Non-pigmented ciliary epithelial cell (primary cell): ENCODE results near the gene GAL3ST3.
"Not testable (repeated sequence)": the region's sequence is repeated elsewhere in the genome, so short reads cannot be mapped to it uniquely, and the experiment has no call there.

Source experiments
- DNase-seq: peaks from one replicate; pipeline ENCODE4 v3.0.0-alpha.2; 2010; ENCODE audit warnings: low read depth

Gene GAL3ST3

DNA sequence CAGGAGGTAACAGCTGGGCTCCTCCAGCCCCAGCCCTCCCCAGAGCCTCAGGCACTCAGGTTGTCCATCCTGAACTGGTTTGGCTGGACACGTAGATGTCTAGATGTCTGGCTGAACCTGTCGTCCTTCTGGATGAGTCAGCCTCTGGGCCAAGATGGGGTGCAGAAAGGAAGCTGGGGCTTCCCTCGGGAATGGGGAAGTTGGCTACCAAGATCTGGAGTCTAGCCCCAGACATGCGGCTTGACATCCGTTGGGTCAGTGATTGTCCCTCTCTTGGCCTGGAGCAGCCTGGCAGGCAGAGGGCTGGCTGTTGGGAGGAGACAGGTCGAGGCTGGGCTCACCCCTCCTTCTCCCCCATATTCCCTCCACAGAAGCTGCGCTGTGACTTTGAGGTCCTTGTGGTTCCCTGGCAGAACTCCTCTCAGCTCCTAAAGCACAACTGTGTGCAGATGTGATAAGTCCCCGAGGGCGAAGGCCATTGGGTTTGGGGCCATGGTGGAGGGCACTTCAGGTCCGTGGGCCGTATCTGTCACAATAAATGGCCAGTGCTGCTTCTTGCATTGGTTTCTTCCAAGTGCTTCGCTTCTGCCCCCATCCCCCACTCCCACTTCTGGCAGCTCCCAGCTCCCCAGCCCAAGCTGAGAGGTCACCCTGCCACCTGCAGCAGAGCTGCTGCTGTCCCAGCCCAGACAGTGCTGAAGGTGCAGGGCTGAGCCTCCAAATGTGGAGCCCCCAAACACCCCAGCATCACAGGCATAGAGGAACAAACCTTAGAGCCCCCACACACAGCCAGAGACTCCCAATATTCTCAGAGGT is 35.8 kb downstream of the GAL3ST3 start:
- DNase-seq = no peak

DNA sequence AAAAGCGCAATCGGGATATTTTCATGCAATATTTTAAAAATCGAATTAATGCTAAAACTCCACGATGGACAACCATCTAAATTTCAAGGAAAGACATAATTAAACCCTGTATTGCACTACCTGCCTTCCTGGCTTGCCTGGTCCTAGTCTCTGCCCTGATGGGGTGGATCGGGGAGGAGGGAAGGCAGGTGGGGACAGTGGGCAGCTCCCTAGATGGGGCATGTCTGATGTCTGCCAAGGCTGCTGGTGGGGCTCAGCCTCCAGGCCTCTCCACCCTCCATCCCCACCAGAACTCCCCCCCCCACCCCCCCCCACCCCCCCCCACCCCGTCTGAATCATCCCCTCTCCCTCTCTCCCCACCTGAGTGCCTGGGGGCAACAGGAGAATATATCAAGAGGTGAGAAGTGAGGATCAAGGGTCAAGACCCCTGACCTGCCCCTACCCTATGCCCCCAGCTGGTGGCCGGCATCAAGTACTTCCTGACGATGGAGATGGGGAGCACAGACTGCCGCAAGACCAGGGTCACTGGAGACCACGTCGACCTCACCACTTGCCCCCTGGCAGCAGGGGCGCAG is 36.5 kb downstream of the GAL3ST3 start:
- DNase-seq = no peak

DNA sequence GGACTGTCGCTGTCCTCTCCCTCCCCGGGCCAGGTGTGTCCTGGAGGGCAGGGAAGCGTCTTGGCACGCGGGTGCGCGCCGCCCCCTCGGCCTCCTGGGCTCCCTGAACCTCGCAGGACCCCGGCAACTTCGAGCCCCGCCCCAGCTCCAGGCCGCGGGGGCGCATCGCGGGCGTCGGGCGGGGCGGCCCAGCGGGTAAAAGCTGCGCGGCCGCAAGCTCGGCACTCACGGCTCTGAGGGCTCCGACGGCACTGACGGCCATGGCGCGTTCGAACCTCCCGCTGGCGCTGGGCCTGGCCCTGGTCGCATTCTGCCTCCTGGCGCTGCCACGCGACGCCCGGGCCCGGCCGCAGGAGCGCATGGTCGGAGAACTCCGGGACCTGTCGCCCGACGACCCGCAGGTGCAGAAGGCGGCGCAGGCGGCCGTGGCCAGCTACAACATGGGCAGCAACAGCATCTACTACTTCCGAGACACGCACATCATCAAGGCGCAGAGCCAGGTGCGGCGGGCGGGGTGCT is 37.1 kb downstream of the GAL3ST3 start, which contains the start of gene CST6:
CST6 (plus strand) TSS at position 224 of the 519 bp plus-strand sequence; CDS start at position 261, 37 bp downstream.
- DNase-seq = no peak

DNA sequence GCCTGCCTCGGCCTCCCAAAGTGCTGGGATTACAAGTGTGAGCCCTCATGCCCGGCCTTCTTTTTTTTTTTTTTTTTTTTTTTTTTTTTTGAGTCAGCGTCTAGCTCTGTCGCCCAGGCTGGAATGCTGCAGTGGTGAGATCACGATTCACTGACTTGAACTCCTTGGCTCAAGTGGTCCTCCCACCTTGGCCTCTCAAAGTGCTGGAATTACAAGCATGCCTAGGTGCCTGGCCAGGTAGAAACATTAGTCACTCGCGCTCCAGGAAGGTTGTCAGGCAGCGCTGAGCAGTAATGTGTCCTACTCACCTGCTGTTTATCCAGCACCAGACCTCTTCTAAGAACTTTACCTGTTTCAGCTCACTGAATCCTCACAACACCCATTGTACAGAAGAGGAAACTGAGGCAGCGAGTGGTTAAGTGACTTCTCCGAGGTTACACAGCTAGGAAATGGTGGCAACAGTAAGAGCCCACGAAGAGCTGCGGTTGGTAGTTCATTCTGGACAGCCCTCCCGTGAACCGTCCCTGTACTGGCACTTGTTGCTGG is 37.6 kb downstream of the GAL3ST3 start:
- no peak for DNase-seq

DNA sequence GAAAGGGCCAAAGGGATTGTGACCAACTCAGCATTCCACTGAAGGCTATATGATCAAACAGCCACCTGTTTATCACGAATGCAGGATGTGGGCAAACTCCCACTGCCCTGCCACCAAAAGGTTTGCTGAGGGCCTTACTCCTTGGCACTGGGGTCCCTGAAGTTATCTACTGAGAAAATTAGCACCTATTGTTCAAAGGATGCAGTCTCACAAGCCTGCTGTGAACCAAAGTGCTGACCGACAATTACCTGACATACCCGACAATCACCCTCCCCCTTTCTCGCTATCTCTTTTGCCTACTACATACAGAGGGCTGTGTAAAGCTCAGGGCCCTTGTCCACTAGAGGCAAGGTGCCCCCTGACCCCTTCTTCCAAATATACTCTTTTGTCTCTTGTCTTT is 38.9 kb downstream of the GAL3ST3 start:
- DNase-seq = not testable (repeated sequence)

DNA sequence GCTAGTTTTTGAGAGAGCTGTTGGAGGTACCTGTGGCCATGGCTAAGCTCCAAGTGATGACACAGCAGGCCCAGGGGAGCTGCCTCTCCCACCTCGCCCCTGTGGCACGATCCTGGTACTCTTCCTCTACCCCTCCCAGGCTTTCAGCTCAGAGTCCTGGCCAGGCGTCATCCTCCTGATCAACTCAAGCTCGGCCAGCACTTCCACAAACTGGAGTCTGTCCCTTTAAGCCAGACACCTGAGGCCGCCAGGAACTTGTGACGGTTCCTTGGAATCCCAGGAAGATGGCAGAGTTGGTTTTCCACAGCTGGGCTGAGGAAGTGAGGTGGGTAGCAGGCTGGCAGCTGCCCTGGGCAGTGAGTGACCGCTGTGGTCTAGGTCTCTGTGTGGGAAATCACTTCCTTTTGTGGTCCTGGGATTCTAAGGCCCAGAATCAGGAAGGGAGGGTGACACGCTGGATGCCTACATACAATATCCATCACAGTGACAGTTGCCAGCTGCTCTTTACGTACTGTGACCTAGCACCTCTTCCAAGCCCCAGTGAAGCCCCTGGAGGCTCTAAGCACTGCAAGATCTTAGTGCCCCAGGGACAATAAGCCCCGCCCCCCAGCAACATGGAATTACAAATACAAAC is 40.4 kb downstream of the GAL3ST3 start:
- no peak for DNase-seq

DNA sequence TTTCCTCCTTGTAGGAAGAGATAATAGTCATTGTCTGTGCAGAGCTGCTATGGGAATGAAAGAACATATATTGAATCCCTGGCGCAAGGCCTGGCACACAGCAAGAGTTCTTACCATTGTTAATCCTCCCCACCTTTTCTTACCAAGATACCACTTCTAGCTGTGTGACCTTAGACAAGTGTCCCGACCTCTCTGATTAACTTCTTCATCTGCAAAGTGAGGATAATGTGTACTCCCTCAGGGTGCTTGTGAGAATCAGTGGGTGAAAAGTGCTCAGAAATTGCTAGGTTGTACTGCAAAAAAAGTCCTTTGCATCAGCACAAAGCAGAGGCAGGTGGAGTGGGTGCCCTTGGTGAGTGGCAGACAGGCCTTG is 40.9 kb downstream of the GAL3ST3 start:
- DNase-seq = no peak

DNA sequence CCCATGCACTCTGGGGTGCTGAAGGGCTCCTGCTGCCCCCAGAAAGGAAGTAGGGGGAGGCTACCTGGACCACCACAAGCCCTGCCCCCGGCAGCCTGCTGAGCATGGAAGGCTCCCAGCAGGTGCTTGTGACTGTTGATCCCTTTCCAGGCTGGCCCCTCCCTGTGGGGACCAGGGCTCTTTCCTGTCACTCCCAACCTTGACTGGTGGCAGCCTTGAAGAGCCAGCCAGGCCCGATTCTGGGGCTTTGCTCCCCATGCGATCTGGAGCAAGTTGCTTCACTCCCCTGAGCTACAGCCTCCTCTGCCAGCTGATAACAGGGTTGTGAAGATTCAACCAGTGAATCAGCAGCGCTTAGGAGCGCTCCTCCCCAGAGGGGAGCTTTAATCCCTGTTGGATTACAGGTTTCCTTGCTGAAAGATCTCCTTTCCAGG is 41.7 kb downstream of the GAL3ST3 start:
- DNase-seq = no peak

DNA sequence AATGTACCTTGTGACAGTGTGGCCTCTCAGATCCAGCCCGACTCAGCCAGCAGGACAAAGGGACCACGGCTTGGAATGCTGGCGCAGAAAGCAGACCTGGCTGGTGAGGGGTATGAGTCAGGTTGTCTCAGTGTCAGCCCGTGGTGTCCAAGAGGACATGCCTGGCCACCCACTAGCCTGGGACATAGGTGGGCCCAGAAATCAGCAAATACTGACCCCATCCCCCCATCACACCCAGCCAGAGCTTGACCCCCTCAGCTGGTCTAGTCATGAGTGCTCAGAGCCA is 42.1 kb downstream of the GAL3ST3 start:
- DNase-seq = no peak

DNA sequence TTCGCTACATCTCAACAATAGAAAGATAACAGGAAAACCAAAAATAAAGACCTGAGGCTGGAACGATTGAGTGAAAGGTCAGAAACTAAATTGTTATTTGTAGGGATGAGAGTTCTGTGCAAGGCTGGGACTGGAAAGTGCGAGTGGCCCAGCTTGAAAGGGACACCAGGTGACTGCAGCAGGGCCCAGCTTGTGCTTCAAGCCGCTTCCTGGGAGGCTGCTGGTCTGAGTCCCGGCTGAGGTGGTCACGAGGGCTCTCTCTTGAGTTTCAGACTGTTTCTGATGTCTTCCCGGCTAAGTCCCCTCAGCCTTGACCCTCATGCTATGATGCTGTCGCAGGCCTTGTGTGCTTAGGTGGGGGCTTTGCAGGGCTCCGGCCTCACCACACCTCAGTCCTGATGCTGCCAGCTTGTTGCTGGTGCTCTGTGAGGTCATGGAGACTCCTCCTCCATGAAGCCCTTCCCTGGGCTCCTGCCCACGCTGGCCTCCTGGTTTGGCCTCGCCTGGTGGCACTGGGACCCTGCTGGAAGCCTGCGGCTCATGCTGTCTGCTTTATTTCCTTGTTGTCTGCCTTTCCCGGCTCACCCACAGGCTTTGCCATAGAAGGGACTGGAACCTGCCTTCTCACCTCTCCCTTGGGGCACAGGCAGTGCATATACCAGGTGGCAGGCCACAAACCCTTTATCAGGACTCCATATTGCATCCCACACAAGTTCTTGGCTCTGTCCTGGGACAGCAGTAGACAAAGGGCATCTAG is 42.6 kb downstream of the GAL3ST3 start:
- DNase-seq = no peak

DNA sequence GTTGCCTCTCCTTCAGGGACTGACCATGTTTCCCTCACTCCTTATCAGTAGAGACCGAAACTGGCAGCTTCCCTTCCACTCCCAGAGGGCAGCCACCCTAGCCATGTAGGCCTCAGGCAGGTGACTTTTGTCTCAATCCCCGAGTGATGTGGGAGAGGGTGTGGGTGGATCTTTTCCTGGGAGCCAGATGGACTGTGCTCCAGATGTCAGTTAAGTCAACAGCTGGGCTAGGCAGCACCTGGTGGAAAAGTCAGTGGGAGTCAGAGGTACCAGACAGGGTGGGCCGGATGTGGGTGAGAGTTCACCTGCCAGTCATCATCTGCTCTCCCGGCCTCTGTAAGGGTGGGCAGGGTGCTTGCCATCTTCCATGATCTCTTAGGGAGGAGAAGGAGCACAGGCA is 44.8 kb downstream of the GAL3ST3 start:
- DNase-seq = no peak

DNA sequence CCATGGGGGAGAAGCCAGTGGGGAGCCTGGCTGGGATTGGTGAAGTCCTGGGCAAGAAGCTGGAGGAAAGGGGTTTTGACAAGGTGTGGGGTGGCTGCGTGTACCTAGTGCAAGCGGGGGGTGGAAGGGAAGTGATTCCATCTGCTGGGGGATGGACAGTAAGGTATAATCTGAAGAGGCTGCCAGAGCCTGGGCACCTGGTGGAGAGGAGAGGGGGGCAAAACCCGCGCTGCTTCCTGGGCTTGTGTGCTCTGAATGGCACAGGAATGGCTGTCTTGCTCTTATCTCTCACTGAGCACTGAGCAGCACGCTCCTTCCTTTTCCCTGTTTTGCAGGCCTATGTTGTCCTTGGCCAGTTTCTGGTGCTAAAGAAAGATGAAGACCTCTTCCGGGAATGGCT is 45.7 kb downstream of the GAL3ST3 start:
- no peak for DNase-seq

DNA sequence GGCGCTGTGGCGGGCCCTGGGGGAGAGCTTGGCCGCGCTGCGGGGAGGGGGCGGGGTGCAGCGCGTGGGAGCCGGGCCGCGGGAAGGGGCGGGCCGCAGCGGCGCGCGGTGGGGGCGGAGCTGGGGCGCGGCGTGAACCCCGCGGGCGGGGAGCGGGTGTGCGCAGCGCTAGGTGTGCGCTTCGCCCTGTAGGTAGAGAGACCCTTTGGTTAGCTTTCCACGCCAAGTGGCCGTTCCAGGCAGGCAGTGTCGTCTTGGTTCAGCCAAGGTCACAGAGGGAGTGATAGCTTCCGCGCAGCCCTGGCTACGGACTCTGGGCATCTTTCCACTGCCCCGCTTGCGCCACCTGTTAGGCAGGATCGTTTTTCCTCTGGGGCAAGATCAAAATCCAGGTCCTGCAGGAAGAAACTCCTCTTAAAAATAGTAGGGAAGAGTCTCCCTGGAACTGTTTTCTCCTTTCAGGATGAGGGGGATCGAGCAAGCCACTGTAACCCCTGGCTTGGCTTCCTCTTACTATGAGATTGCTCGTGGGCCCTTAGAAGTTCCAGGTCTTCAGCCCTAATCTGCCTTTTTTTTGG is 46.2 kb downstream of the GAL3ST3 start:
- no peak for DNase-seq

DNA sequence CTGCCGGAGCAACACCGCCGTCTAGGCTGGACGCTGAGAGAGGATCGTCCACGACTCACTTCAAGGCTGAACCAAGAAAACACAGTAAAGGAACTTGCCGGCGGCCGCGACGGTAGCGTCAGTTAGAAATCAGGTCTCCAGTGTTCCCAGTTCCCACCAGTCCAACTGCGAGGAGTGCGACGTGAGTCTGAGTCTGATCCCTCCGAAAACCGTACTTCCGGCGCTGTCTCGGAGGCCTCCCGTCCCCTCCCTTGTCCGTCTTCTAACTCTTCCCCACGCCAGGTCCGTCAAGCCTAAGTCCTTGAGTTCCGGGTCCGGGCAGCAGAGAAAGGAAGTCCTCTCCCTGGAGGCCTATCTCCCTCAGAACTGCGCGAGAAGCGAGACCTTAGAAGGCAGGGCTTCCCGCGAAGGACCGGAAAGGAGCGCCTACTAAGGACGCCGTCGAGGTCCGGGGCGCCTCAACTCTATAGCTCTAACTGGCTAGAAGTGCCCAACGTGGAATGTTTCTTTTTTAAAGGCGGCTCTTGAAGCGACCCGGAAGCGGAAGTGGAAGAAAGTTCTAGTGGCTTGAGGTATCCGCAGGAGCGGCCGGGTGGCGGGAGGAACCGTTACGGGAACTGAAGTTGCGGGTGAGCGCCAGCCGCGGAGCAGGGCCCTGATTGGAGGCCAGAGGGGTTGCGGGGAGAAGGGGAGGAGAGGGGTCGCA is 46.9 kb downstream of the GAL3ST3 start, which contains the start of the genes BANF1 and EIF1AD:
BANF1 (plus strand) TSS at position 562 of the 706 bp plus-strand sequence. CDS start 748 bp downstream, outside the sequence.
EIF1AD (minus strand) TSS at position 216 of the 706 bp plus-strand sequence. CDS start 1,768 bp downstream, outside the sequence.
- DNase-seq = peak; percentile 92

DNA sequence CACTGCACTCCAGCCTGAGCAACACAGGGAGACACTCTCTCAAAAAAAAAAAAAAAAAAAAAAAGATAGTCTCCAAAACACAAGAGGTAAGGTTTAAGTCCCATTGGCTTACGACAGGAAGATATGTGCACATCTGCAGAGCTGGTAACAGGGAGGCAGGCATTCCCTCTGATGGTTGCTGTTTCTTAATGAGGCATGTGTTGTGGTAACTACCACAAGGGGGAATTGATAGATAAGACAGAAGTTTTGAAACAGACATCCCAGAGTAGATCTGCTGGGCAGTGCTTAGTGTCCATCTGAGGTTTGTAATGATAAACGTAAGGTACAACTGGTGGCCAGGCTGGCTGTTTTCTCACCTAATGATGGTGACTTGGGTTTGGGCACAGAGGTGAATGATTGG is 51.7 kb downstream of the GAL3ST3 start:
- DNase-seq = no peak

DNA sequence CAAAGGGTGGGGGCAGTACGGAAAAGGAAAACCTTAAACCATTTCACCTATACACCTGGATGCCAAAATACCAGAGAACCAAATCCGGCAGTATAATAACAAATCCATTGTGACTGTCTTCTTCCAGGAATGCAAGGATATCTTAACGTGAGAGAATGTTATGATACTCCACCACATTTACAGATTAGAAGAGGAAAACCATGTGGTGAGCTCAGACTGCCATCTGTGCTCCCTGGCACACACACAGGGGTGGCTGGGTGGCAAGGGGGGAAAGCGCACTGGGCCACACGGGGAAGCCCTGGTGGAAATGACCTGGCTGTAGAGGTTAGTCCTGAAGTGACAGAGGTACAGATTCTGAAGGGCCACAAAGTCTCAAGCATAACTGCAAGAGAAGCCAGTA is 56.9 kb downstream of the GAL3ST3 start:
- DNase-seq = no peak
